Measurements from ENCODE around the gene AGAP4.
"Not testable (repeated sequence)": the region's sequence is repeated elsewhere in the genome, so short reads cannot be mapped to it uniquely, and the experiment has no call there.

AGAP4 gene

GRCh38 chr10:45847400-45847799 lies at the start of gene AGAP4:
AGAP4 (minus strand) TSS chr10:45847500; CDS start chr10:45847347, 153 bp downstream.
- DNase-seq (ENCODE audit: low read depth in 1 of 2, low spot score in 1 of 2) = not testable (repeated sequence)

GRCh38 chr10:45890721-45891120 lies 43.4 kb upstream of the AGAP4 start:
- DNase-seq (ENCODE audit: low read depth in 1 of 2, low spot score in 1 of 2) = not testable (repeated sequence)

GRCh38 chr10:45889539-45890230 lies 42.4 kb upstream of the AGAP4 start:
- not testable (repeated sequence) for DNase-seq (ENCODE audit: low read depth in 1 of 2, low spot score in 1 of 2)

- not testable (repeated sequence) for DNase-seq (ENCODE audit: low read depth in 1 of 2, low spot score in 1 of 2)
Measured at GRCh38 chr10:45882880-45883279, 35.6 kb upstream of the AGAP4 start.

GRCh38 chr10:45865404-45865803 lies 18.1 kb upstream of the AGAP4 start:
- DNase-seq (ENCODE audit: low read depth in 1 of 2, low spot score in 1 of 2) = not testable (repeated sequence)

- DNase-seq (ENCODE audit: low read depth in 1 of 2, low spot score in 1 of 2) = not testable (repeated sequence)
Measured at GRCh38 chr10:45864264-45864663, 17.0 kb upstream of the AGAP4 start.

- DNase-seq (ENCODE audit: low read depth in 1 of 2, low spot score in 1 of 2) = not testable (repeated sequence)
Measured at GRCh38 chr10:45863632-45864031, 16.3 kb upstream of the AGAP4 start.

GRCh38 chr10:45857931-45858330 lies 10.6 kb upstream of the AGAP4 start:
- not testable (repeated sequence) for DNase-seq (ENCODE audit: low read depth in 1 of 2, low spot score in 1 of 2)

GRCh38 chr10:45848467-45848866 lies 1.2 kb upstream of the AGAP4 start:
- DNase-seq (ENCODE audit: low read depth in 1 of 2, low spot score in 1 of 2) = not testable (repeated sequence)

- not testable (repeated sequence) for DNase-seq (ENCODE audit: low read depth in 1 of 2, low spot score in 1 of 2)
Measured at GRCh38 chr10:45822918-45823317, 24.4 kb downstream of the AGAP4 start.

- not testable (repeated sequence) for DNase-seq (ENCODE audit: low read depth in 1 of 2, low spot score in 1 of 2)
Measured at GRCh38 chr10:45820107-45820830, 27.0 kb downstream of the AGAP4 start.

GRCh38 chr10:45819552-45819951 lies 27.7 kb downstream of the AGAP4 start:
- no peak for DNase-seq (ENCODE audit: low read depth in 1 of 2, low spot score in 1 of 2)

GRCh38 chr10:45817912-45818311 lies 29.4 kb downstream of the AGAP4 start:
- no peak for DNase-seq (ENCODE audit: low read depth in 1 of 2, low spot score in 1 of 2)

- DNase-seq (ENCODE audit: low read depth in 1 of 2, low spot score in 1 of 2) = no peak
Measured at GRCh38 chr10:45817130-45817859, 30.0 kb downstream of the AGAP4 start.

- not testable (repeated sequence) for DNase-seq (ENCODE audit: low read depth in 1 of 2, low spot score in 1 of 2)
Measured at GRCh38 chr10:45814146-45814545, 33.2 kb downstream of the AGAP4 start.

- not testable (repeated sequence) for DNase-seq (ENCODE audit: low read depth in 1 of 2, low spot score in 1 of 2)
Measured at GRCh38 chr10:45812959-45813358, 34.3 kb downstream of the AGAP4 start.

GRCh38 chr10:45811075-45811474 lies 36.2 kb downstream of the AGAP4 start:
- DNase-seq (ENCODE audit: low read depth in 1 of 2, low spot score in 1 of 2) = no peak

GRCh38 chr10:45809837-45810236 lies 37.5 kb downstream of the AGAP4 start:
- no peak for DNase-seq (ENCODE audit: low read depth in 1 of 2, low spot score in 1 of 2)

- not testable (repeated sequence) for DNase-seq (ENCODE audit: low read depth in 1 of 2, low spot score in 1 of 2)
Measured at GRCh38 chr10:45804996-45805395, 42.3 kb downstream of the AGAP4 start.

- DNase-seq (ENCODE audit: low read depth in 1 of 2, low spot score in 1 of 2) = not testable (repeated sequence)
Measured at GRCh38 chr10:45803060-45804010, 44.0 kb downstream of the AGAP4 start.
